Activated CD4-positive, alpha-beta T cell treated with anti-CD3 and anti-CD28 coated beads, Interleukin-2, amount 50 U/mL, for 1 hour (primary cell): Measurements from ENCODE around the gene DGKE.

Experiments
- DNase-seq: peaks from one replicate; pipeline ENCODE4 v3.0.0-alpha.2; 2020

DGKE gene

DNA sequence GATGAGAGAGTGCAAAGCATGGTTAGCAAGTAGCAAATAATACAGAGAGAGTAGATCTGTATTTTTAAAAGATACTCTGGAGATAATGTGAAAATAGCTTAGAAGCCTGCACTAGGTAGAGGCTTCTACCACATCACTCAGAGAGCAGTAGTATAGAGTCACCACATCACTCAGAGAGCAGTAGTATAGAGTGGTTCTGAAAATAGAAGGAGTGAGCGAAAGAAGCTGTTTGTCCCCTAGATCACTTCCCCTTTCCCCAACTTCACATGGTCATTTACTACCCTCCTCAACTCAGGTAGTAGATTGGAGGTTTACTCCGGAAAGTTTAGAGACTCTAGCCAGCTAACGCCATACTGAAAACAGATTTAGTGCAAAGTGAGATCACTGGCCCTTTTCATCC is 17.1 kb downstream of the DGKE start:
- no peak for DNase-seq

DNA sequence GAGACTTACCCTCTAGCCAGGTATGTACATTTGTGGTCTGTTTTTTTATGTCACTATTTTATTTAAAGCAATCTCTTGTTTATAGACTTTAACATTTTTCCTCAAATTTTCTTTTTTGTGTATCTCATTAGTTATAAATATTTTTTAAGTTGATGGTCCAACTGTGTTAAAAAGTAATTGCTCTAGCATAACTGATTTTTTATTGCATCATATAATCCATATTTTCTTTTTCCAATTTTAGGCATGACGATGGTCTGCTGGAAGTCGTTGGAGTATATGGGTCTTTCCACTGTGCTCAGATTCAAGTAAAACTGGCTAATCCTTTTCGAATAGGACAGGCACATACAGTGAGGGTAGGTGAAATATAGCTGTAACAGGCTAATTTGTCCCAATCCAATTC is 27.9 kb downstream of the DGKE start:
- DNase-seq, result no peak

DNA sequence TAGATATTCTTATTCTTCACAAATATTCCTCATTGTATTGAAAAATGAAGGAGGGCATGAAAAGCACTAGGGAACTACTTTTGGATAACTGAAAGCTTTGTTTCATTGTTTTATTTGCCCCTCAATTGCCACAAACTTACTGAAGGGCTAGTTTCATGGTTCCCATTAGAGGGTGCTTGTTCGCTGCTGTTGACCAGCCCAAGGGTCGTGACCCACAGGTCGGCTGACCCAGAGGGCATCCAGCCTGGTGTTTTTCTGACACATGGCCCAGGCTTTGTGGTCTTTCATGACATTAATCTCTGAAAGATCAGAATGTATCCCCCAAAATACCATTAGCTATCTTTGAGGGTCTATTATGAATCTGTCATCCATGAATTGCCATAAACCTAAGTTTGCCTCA is 30.0 kb downstream of the DGKE start:
- DNase-seq, result no peak

- no peak for DNase-seq
These were observed 32.1 kb downstream of the DGKE start for GRCh38 chr17:56866076-56866475.

DNA sequence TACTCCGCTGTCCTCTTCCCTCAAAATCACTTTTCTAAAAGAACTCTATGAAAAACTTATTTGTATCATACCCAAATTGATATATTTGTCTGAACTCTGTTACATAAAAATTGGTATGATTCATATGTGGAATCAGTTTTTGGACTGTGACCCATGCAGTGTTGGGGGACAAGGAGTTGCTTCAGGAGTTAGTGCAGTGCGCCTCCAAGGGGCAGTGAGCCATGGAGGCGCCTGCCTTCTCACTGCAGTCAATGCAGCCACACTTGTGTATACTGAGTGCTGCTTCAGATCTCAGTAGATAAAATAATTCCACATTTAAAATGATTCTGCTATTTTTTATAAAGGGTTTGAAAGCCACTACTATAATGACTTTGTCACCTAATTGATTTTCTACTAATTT is 32.5 kb downstream of the DGKE start:
- no peak for DNase-seq

- no peak for DNase-seq
These were observed 34.0 kb downstream of the DGKE start for GRCh38 chr17:56867948-56868376.

DNA sequence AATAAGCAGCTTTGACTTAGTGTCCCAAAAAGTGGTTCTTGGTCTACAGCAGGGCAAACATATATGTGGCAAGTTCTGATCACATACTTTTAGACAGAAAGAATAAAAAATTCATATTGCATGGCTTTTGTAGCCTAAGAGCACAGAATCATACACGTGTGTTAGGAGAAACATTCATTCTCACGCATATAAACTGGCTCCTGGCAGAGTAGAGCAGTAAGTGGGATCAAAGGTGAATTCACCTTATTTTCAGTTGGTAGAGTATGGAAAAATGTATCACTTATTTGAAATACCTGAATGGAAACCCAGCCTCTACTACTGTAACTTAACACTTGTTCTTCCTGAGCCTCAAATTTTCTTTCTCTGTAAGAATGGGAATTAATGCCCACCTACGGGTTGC is 34.8 kb downstream of the DGKE start:
- DNase-seq, result no peak

GRCh38 chr17:56870081-56870651 is 36.2 kb downstream of the DGKE start:
- DNase-seq, result no peak

GRCh38 chr17:56876766-56877179 is 42.8 kb downstream of the DGKE start:
- no peak for DNase-seq

DNA sequence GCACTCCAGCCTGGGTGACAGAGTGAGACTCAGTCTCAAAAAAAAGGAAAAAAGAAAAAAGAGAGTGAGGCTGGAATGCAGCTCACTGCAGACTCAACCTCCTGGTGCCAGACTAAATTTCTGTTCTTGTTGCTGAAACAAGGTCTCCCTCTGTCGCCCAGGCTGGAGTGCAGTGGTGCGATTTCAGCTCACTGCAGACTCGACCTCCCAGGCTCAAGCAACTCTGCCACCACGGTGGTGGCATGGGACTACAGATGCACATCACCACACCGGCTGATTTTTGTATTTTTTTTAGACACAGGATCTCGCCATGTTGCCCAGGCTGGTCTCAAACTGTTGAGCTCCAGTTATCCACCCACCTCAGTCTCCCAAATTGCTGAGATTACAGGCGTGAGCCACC is 45.3 kb downstream of the DGKE start:
- DNase-seq, result no peak

GRCh38 chr17:56880133-56880532 is 46.2 kb downstream of the DGKE start:
- no peak for DNase-seq

GRCh38 chr17:56880571-56880970 is 46.6 kb downstream of the DGKE start:
- no peak for DNase-seq

DNA sequence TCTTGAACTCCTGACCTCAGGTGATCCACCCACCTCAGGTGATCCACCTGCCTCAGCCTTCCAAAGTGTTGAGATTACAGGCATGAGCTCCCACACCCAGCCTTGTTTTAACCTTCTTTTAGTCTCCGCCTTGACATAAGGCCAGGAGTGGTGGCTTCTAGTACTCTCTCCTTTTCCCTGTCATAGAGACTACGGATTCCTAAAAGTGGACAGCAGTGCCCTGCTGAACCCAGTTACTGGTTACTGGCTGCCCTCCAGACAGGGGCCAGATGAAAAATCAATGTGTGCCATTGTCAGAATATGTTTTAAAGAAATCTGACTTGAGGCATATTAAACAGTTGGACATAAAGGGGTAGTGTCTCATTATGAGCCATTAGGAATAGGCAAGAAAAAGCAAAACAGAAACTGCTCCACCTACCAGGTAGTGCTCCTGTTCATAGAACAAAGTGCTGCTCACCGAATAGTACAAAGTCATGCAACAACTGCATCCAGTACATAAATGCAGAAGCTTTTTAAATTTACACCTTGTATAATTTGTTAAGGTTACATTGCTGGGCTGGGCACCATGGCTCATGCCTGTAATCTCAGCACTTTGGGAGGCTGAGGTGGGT is 47.8 kb downstream of the DGKE start:
- DNase-seq, result no peak

DNA sequence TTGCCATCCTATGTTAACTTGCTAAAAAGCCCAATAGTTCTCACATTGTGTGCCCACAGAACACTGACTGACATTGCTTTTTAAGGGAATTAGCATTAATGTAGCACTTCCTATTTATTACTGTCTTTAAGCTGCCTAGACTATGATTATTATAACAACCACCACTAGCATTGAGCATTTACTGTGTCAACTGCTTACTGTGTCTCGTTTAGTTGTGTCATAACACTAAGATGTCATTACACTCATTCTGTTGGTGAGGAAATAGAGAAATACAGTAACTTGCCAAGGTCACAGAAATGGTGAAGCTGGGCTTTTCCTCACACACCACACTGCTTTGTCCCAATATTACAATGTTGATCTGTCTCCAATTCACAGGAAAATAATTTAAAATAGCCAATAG is 49.7 kb downstream of the DGKE start:
- no peak for DNase-seq

DNA sequence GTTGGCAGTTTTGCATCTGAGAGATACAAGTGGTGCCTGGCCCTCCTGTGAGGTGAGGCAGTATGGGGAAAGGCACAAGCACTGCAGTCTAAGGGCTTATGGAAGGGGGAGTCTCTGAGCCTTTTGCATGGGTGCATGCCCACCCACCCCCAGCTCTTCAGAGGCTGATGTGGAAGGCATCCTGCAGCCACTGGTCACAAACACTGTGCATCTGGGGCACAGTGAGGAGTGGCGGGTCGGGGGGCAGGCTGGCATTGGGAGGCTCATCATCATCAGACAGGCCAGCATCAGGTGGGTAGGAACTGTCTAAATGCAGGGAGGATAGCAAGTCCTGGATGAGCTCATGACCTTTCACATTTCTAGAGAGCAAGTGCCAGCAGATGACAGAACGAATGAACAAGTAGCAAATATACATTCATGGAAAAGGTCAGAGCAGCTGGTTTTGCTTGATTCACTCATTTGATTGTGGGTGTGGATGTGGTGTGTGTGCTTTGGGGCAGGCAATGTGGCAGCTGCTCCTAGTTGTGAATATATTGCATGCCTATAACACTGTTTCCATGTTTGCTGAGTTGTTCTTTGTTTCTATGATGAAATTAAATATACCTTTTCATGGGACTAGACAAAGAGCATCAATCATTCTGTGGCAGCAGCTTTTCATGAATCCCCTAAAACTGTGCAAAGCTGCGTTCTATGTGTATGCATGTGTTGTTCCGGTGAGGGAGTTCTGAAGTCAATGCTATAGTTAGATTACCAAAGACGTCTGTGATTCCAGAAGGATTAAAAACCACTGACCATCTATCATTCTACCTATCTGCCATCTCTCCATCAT is 50.7 kb downstream of the DGKE start:
- DNase-seq, result no peak

DNA sequence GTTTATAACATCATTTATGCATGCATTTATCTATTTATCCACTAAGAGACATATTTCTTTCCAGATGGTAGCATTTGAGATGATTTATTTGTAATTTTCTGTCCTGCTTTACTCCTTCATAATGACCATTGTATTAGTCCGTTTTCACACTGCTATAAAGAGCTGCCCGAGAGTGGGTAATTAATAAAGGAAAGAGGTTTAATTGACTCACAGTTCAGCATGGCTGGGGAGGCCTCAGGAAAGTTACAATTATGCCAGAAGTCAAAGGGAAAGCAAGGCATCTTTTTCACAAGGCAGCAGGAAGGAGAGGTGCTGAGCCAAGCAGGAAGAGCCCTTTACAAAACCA is 51.3 kb downstream of the DGKE start:
- DNase-seq, result no peak

DNA sequence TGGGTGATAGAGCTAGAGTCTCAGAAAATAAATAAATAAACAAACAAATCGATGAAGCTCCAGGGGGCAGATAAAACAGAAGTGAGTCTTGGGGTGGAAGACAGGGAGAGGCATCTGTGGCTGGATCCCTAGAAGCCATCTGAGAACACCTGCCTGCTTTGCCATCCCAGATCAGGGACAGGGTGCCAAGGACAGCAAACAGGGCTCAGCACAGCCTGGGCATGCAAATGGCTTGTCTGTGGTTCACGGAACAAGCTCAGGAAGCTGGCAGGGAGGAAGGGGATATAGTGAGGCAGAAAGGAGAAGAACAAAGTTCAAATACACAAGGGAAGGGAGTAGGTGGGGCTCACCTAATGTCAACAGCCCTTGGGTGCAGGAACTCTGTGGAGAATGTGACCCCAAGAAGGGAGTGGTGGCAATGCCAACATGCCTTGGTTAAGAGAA is 52.4 kb downstream of the DGKE start:
- DNase-seq, result no peak

- DNase-seq, result no peak
These were observed 53.2 kb downstream of the DGKE start for GRCh38 chr17:56887105-56887504.

DNA sequence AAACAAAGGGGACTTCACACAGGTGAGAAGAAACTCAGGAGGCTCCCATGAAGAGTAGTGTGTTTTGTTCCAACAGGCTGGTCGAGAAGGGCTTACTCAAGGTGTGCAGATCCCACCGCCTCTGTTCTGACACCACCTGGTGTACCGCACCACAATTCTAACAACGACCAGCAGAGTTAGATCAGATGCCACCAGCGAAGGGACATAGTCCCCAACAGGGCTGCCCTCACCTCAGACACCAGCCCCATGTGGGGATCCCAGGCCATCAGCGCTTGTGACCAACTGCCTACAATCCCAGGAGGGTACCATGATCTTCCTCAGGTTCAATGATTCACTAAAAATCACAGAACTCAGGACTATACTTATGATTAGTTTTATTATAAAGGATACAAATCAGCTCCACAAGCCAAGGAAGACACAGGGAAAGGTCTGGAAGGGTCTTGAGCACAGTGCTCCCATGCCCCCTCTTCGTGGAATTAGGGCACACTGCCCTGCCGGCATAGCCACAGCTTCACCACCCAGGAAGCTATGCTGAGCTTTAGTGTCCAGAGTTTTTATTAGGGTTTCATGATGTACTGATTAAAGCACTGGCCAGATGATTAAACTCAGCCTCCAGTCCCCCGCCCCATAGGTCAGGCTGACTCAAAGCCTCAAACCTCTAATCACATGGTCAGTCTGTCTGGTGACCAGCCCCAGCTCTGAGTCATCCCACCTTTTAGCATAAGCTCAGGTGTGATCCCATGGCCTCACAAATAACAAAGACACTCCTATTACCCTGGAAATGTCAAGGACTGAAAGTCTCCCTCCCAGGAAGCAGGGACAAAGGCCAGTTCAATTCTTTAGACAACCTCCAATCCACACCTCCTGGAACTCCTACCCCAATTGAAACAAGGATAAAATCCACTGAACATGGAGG is 53.9 kb downstream of the DGKE start:
- DNase-seq, result no peak

GRCh38 chr17:56890390-56890789 is 56.4 kb downstream of the DGKE start:
- DNase-seq, result no peak

DNA sequence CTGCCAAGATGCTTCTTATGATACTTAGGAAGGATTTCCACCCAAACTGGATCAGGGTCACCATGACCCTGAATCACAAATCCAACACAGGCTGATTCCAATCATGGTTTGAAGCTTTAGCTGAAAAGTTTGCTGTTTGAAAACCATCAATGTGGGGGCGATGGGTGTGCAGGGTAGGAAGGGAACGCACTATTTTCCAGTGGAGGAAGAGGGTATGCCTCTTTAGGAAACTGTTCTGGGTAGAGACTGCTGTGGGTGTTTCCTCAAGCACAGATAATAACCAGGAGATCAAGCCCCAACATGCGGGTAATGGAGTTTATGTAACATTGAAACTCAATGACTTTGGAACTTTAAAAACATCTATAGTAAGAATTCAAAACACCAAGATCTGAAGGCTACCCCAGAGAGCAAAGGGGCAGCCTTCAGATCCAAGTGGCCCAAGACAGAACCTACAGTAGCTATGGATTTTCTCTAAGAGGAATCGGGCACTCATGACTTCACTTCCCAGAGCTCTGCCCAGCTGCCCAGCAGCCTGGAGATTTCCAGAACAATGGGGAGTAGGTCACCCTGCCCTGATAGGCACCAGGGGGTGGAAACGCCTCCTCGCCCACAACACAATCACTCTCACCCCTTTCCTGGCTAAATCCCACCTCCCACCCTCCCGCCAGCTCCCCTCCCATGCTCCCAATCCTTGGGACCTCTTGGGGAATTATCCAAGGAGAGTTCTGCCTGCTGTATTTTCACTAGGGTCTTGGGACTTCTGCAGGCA is 57.1 kb downstream of the DGKE start:
- DNase-seq, result no peak

GRCh38 chr17:56891751-56892150 is 57.8 kb downstream of the DGKE start:
- DNase-seq, result peak; percentile 58

DNA sequence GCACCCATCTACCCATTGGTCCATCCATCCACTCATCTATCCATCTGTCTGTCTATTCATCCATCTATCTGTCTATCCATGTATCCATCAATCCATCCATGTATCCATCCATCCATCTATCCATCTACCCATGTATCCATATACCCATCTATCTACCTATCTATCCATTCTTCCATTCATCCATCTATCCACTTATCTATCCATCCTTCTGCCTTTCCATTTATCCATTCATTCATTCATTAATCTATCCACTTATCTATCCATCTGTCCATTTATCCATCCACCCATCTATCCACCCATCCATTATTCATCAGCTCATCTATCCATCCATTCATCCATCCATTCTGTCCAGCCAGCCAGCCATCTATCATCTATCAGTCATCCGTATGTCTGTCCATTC is 58.4 kb downstream of the DGKE start:
- no peak for DNase-seq
